GM18907 (cell line): Measurements from ENCODE around the gene RAMP1.
"Not testable (repeated sequence)": the region's sequence is repeated elsewhere in the genome, so short reads cannot be mapped to it uniquely, and the experiment has no call there.

ENCODE experiments used
- ATAC-seq: cut with Tn5 transposase; IDR thresholded peaks from one replicate; pipeline ENCODE4 v1.9.1; 2021; ENCODE audit warnings: mild to moderate bottlenecking, moderate library complexity; ENCODE audit not compliant: unreplicated experiment

The RAMP1 gene

DNA sequence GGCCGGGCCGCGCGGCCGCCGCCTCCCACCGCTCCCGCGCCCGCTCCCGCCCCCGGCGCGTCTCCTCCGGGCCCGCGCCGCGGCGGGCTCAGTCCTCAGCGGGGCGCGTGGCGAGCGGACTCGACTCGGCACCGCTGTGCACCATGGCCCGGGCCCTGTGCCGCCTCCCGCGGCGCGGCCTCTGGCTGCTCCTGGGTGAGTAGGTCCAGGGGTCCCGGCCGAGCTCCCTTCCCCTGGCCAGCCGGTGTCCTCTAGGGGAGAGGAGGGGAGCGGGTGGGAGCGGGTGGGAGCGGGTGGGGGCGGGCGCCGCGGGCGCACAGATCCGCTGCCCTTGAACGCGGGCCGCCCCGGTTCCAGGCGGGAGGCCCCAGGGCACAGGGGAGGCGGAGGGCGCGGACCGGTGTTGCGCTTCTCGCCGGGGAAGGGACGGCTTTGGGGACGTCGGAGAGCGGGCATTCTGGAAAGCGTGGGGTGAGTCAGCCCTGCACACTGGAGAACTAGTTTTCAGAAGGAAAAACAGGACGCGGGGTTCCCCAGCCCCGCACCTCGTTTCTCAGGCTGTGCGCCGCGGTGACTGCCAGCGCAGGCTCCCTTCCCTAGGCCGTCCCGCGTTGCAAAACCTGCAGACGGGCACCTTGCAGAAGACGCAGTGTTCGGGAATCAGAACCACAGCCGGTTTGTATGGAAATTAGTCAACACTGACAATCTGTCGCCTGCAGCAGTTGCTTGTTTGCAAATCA lies at the start of gene RAMP1:
Gene RAMP1 (plus strand): TSS at position 91 of the 740 bp plus-strand sequence. CDS start 53 bp downstream, at position 144.
- no peak for ATAC-seq

DNA sequence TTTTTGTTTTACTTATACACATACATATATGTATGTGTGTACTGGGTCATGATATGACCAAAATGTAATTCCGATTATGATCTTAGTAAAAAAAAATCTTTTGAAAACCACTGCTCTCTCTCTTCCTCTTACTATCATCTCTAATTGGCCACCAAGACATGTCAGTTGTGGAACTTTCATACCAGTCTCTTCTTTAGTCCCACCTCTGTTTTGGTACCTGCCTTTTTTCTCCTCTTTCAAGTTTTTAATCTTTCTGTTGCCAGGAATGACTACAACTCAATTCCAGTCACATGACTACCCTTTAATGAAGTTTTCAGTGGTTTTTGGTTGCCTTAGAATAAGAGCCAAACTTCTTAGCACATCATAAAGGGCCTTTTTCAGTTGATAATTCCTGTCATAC lies 43.8 kb upstream of the RAMP1 start:
- ATAC-seq, result no peak

DNA sequence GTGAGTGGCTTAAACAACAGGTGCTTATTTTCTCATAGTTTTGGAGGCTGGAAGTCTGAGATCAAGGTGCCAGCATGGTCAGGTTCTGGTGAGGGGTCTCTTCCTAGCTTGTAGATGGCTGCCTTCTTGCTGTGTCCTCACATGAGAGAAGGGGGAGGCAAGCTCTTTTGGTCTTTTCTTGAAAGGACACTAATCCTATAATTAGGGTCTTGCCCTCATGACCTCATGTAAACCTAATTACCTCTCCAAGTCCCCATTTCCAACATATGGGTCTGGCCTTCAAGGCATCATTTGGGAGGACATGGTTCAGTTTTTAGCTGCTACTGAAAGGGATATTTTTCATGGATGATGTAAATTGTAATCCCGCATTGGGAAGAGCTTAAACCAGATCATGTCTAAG lies 42.9 kb upstream of the RAMP1 start:
- no peak for ATAC-seq

DNA sequence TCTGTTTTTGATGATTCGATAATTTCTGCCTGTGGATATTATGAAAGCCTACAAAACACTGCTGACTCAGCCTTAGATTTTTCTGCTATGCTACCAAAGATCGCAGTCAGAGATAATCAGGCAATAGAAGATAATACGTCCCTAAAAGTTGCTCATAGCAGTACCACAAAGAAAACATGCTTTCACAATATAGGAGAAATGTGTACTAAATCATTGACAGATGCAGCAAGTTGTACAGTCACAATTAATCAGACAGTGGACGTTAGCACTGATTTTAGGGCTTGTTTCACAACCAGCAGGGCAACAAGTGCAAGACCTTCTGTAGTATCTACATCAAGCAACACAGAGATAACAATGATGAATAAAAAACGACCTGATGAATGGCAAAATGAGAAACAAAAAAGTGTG lies 41.4 kb upstream of the RAMP1 start:
- no peak for ATAC-seq

DNA sequence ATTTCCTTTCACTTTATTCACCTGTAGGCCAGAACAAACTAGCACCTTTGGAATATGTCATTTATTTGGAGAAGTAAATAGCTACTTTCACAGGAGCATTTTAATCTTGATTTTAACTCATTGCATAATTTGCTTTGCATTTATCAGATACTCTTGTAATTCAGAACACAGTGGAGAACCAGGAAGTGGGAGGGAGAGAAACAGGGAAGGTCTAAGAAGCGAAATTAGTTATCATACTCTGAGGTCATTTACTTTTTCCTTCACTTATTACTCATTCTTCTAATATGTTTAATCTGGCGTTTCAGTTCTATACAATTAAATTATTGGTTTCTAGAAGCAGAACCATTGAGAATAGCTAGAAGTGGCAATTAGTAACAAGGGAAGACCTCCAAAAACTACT lies 40.2 kb upstream of the RAMP1 start:
- no peak for ATAC-seq

DNA sequence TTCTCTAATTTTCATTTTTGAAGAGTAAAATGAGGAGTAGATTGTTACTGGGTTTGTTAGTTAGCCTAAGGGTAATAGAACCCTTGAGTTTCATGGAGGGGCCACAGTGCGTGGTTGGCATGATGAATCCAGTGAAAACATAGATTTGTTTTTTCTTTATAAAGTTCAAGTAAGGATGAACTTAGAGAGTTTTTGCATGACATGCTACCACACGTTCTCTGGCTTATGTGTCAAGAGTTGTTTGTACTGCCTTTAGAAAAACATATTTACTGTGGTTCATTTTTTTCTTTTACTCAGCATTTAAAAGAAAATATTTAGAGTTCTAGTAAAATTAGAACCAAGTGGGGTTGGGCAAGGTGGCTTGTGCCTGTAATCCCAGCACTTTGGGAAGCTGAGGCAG lies 39.0 kb upstream of the RAMP1 start:
- no peak for ATAC-seq

DNA sequence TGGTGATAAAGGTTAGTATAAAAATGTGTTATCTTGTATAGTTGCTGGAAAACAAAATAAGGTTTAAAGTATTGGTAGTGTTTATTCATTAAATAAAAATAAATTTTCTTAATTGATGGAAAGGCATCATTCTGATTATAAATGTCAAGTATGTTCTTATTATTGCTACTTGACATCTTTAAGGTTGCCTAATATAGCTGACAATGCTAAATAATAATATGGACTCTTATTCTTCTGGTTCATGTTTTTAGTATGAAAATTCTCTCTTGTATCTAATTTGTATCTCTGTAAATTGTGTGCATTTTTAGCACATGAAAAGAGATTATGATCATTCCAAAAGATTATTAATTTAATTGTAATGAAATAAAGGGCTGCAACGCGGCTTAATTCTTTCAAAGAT lies 35.9 kb upstream of the RAMP1 start:
- no peak for ATAC-seq

DNA sequence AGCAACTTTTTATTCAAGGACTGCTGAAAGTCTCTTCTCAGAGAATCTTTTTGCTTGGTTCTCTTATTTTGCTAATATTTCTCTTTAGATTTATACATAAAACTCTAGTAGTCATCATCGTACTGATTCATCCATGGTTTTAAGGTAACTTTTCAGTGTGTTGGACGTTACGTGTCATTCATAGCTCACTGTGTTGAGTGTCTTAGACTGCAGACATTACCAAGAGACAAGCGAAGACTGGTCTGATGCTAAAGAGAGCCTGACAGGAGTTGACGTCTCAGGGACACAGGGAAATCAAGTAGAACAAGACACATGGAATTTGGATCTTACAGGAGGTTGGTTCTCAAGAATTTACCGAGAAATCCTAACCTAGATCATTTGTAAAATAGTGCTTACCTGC lies 35.3 kb upstream of the RAMP1 start:
- ATAC-seq, result no peak

DNA sequence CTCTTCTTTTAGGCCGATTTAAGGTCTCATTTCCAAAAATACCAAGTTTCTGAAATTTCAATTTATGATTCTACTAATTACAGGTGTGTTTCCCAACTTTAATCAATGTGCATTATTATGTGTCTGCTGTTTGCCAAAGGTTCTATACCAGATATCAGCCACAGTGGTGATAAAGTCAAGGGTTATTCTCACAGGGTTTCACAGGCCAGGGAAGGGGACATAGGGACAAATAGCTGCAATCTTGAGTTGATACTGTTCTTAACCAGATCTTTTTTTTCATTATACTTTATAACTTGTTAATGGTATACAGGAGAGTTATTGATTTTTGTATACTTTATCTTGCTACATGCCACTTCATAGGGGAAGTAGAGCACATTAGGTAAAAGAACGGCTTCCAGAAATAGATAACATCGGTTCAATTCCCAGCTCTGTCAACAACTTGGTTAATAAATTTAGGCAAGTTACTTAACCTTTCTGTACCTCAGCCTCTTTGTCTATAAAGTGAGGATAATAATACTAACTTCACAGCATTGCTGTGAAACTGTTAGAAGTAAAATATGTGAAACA lies 31.9 kb upstream of the RAMP1 start:
- no peak for ATAC-seq

DNA sequence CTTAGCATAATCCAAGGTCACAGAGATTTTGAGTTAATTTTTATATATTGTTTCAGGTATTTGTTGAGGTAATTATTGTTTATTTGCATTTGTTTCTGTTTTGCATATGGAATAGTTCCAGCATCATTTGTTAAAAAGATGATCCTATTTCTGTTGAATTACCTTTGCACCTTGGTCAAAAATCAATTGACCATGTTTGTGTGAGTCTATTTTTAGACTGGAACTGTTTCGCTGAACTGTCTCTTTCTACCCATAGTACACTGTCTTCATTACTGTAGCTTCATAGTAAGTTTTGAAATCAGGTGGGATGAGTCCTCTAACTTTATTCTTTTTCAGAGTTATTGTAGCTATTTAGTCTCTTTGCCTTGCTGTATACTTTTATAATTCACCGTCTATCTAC lies 28.9 kb upstream of the RAMP1 start:
- ATAC-seq, result no peak

DNA sequence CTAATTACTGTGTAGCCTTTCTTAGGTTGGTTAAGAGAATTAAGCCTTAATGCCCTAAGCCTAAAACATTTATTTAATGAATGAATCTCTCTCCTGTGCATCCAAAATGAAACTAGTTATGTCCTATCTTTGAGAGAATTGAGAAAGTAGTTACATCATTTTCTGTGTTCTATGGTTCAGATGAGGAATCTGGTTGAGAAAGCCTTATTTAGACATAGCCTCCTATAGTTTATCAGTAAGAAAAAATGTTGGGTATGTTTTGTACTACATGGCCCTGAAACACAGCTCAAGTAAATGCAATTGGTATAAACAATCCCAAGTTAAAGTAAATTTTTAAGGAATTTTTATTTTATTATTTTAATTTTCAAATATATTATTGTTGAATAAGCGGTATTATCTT lies 25.9 kb upstream of the RAMP1 start:
- ATAC-seq, result no peak

DNA sequence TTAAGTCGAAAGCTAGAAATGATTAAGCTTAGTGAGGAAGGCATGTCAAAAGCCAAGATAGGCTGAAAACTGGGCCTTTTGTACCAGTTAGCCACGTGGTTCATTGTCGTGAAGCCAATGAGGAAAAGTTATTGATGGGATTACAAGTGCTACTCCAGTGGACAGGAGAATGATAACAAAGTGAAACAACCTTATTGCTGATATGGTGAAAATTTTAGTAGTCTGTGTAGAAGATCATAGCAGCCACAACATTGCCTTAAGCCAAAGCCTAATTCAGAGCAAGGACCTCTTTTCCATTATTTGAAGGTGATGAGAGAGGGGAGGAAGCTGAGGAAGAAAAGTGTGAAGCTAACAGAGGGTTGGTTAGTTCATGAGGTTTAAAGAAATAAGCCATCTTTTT lies 24.1 kb upstream of the RAMP1 start:
- ATAC-seq, result no peak

DNA sequence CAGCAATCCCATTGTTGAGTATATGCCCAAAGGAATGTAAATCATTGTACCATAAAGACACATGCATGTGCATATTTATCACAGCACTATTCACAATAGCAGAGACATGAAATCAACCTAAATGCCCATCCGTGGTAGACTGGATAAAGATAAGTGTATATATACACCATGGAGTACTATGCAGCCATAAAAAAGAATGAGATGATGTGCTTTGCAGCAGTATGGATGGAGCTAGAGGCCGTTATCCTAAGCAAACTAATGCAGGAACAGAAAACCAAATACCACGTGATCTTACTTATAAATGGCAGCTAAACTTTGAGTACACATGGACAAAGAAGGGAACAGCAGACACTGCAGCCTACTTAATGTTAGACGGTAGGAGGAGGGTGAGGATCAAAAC lies 18.4 kb upstream of the RAMP1 start:
- ATAC-seq, result no peak

DNA sequence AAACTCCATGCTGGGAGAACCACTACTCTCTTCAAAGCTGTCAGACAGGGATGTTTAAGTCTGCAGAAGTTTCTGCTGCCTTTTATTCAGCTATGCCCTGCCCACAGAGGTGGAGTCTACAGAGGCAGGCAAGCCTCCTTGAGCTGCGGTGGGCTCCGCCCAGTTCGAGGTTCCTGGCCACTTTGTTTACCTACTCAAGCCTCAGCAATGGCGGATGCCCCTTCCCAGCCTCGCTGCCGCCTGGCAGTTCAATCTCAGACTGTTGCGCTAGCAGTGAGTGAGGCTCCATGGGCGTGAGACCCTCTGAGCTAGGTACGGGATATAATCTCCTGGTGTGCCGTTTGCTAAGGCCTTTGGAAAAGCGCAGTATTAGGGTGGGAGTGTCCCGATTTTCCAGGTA lies 10.5 kb upstream of the RAMP1 start:
- ATAC-seq, result not testable (repeated sequence)

DNA sequence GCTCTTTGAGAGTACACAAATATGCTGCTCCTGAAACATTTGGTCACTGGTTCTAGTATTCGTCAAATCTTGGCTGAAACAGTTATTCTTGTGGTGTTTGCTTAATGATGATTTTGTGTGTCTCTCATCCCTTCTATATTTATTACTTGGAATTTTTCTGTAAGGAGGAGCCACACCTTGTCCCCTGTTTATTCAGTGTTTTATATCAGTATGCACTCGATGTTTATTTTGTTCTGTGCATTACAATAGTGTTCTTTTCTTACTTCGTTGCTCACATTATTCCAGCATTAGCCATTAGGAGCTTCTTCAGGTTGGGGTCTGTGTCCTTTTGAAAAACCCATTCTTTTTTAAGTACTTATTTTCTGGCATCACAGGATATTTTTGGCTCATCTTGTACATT lies 5.1 kb upstream of the RAMP1 start:
- no peak for ATAC-seq

DNA sequence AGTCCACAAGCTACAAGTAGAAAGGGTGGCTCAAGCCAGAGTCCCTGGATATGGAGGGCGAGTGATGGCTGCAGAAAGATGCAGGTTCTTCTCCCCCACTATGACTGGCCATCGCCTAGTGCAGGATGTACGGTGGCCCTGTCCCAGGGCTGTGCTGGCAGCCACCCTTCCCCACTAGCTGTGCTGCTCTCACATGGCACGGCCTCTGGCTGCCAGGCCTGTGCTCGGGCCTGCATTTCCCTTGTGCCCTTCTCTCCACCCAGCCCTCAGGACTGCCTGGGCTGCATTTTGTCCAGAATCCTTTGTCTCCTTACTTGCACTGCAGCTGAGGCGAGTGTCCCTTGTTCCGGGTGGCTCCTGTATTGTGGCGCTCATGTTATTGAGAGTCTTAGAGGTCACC lies 1.6 kb upstream of the RAMP1 start:
- no peak for ATAC-seq

DNA sequence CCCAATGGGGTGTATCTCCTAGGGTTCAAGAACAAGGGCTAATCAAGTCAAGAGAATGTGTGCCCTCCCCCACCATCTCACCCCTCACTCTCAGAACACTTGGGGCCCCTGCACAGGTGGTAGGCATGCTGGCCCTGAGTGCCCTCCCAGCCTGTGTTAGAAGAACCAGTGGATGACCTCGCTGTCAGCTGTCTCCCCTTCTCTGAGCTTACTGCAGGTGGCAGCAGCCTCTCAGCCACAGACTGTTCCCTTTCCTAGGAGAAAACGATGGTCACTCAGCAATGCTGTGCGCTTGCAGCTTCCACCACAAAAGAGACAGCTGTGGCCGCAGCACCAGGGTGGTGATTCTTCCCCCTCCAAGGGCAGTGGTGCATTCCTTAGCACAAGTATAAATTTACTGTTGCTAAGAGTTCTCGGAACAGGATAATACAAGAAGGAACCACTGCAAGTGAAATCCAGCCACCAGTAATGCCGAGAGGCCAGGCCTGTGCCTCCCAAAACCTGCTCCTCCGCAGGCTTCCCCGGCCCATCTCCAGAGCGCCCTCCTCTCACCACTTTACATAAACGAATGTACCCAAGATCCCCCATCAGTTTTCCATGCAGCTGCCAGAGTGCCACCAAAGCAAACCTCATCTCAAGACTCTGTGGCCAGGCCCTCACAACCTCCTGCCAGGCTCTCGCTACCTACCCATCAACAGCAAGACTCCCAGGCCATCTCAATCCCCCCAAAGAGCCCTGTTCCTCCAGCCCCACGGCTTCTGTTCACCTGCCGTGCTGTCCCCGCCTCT lies 935 bp upstream of the RAMP1 start:
- ATAC-seq, result no peak

DNA sequence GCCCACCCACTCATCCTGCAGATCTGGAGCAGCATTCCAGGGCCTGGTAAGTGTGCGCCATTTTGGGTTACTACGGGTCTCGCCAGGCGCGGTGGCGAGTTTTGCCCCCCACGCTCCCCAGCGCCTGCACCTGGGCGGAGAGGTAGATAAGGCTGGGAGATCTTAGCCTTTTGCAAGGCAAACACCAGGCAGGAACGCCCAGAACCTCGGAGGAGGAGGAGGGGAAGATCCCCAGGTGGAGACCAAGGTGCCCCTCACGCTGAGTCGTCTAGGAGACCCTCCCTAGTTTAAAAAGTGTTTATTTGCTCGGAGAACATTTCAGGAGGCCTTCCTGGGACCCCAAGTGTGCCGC lies 365 bp upstream of the RAMP1 start:
- no peak for ATAC-seq

DNA sequence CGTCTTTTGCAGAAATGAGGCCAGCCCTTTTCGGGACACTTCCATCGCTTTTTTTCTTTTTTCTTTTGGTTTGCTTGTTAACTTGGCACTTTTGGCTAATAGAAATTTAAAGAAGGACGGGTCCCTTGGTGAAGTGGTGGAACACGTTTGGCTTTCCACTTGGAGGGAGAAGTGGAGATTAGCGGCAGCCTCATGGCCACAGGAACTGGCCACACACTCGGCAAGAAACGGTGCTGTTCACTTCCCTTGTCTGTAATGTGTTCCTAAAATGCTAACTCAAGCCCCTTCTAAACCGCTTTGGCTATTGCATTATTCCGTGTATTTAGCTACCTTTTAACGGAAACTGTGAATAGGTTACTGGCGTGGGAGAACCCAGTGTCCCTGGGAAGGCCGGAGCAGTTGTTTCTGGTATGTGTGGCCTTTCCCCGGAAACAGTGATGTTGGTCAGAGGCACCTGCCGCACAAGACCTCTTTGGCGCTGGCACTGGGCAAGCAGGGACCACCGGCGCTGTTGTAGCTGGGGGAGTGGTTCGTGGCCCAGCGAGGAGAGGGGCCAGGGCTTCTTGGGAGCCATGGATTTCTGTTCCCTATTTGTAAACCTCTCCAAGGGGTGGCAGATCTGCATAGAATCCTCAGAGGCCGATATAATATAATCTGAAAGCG lies 981 bp downstream of the RAMP1 start:
- no peak for ATAC-seq

DNA sequence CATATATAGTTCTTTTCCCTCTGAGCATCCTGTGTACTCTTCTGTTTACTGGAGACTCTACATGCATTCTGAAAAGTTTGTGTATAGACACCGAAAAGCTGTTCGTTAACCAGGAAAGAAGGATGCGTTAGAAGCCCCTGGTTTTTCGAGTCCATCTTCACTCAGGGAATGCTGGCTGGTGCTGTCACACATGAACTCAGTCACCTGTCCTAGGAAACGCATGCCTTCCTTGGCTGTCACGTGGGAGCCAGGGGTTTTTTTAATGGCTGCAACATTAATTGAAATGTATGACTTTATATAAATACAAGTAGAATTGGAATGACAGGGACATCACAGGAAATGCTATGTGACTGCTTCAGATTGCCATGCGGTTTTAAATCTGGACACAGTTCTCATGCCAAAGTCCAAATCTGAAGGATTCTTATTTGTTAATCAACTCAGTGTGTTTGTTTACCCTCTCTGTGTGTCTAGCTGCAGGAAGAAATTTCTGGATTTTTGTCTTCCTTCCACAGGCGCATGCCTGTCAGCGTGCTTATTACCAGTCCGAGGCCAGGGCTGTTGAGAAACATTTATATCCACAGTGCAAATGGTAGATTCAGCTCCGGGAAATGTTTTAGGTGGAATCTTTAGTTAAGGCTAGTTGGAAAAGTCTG lies 2.6 kb downstream of the RAMP1 start:
- no peak for ATAC-seq

DNA sequence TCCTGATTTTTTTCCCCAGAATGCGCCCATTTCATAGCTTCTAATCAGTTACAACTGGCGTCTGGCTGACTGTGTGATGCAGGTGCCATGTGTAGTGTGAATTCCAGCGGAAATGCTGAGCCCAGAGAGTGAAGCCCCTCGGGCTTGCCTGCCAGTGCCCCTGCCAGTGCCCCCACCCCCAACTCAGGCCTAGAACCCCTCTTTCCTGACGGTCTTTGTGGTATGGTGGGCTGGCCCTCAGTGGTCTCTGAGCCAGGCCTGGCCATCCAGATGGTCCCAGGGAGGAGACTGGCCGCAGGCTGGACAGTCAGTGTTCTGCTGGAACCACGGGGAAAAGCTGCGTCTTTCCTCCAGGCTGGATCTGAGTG lies 3.1 kb downstream of the RAMP1 start:
- no peak for ATAC-seq
